Stomach (tissue), 4 donors: ENCODE measurements around the gene FAF2.

ENCODE experiments used
- POLR2A ChIP-seq, 4 donors: fragments of 450-650 bp; IDR thresholded peaks; one replicate each; pipeline ENCODE4 v1.6.1; 2016; ENCODE audit warnings: antibody characterized with exemption in 4 of 4, control low read depth in 2 of 4, mild to moderate bottlenecking in 1 of 4, moderate library complexity in 1 of 4
- TF ChIP-seq, protein P1 (sequence below), 7 experiments: fragments of 450-650 bp in 4 of 7; fragments of 200-600 bp in 3 of 7; sonication (generic) in 3 of 7; IDR thresholded peaks; one replicate each; pipeline ENCODE4 v1.5.1; 2016 to 2019; ENCODE audit warnings: antibody characterized with exemption in 7 of 7, control low read depth in 2 of 7, mild to moderate bottlenecking in 1 of 7

GRCh38 chr5:176521286-176521685, 73.1 kb downstream of the FAF2 start:
- TF ChIP-seq POLR2A (IDR thresholded peaks at IDR 0.05): no peak
- TF ChIP-seq, protein P1, sequence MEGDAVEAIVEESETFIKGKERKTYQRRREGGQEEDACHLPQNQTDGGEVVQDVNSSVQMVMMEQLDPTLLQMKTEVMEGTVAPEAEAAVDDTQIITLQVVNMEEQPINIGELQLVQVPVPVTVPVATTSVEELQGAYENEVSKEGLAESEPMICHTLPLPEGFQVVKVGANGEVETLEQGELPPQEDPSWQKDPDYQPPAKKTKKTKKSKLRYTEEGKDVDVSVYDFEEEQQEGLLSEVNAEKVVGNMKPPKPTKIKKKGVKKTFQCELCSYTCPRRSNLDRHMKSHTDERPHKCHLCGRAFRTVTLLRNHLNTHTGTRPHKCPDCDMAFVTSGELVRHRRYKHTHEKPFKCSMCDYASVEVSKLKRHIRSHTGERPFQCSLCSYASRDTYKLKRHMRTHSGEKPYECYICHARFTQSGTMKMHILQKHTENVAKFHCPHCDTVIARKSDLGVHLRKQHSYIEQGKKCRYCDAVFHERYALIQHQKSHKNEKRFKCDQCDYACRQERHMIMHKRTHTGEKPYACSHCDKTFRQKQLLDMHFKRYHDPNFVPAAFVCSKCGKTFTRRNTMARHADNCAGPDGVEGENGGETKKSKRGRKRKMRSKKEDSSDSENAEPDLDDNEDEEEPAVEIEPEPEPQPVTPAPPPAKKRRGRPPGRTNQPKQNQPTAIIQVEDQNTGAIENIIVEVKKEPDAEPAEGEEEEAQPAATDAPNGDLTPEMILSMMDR (IDR thresholded peaks at IDR 0.05): no peak
